ENCODE data around the gene PLCD3.
A peak's percentile ranks its signal among the peaks of the same experiment; 100 is the strongest.

Gene PLCD3

DNA sequence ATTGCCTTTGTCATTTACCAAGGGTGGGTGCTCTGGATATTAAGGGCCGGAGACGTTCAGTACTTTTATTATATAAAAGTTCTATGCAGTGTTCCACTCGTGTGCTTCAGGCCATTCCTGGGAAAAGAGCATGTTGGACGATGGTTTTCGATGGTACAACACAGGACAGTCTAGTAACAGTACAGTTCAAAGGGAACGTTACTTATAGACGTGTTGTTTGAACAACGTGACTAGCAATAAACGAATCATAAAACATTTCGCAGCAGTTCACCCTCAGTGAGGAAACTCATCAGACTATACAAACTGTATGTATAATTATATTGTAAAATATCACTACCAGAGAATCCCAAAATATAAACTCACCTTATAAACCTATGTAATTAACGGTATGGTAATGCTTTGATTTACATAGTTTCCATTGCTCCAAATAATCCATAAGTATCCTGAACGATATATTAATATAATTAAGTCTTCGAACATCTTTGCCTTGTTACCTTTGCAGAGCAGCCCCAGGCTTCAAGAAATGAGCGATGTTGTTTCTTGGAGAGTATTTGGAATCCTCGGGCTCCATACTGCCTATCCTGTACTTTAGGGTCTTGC lies 70.6 kb downstream of the PLCD3 start:
- Histone ChIP-seq H3K4me2 (ENCODE audit: low read depth, low read length) (peak overlapping the region; percentile 74), H3K4me1 (ENCODE audit: low read length) (peaks cover 15% of the 10 kb centered on the region), H3K9me3 (replicated peaks; ENCODE audit: insufficient read depth, low read length) (no peaks in the 10 kb centered on the region), H4K20me1 (ENCODE audit: insufficient read depth, low read length) (0 out of 2 replicates have a peak, but pooled peaks cover 7% of the 10 kb centered on the region), H3K27ac (ENCODE audit: low read length) (peak overlapping the region; percentile 70; the same call in 1 of the 2 replicates), H2AFZ (ENCODE audit: low read length) (0 out of 2 replicates have a peak overlapping the region, but pooled peaks have one; percentile 34), H3K4me3 (ENCODE audit: low read length) (peak overlapping the region; percentile 88), H3K79me2 (ENCODE audit: low read length) (peaks cover 75% of the 10 kb centered on the region), H3K27me3 (replicated peaks; ENCODE audit: insufficient read depth, low read length) (no peaks in the 10 kb centered on the region), H3K36me3 (replicated peaks; ENCODE audit: insufficient read depth, low read length) (no peaks in the 10 kb centered on the region; the same call in 1 of the 2 replicates), H3K9ac (ENCODE audit: low read length) (peak overlapping the region; percentile 95), H3F3A (ENCODE audit: insufficient read depth, low read length) (no peaks in the 10 kb centered on the region), H3K9me2 (replicated peaks; ENCODE audit: insufficient read depth, low read length) (no peaks in the 10 kb centered on the region)
- TF ChIP-seq, protein P1, sequence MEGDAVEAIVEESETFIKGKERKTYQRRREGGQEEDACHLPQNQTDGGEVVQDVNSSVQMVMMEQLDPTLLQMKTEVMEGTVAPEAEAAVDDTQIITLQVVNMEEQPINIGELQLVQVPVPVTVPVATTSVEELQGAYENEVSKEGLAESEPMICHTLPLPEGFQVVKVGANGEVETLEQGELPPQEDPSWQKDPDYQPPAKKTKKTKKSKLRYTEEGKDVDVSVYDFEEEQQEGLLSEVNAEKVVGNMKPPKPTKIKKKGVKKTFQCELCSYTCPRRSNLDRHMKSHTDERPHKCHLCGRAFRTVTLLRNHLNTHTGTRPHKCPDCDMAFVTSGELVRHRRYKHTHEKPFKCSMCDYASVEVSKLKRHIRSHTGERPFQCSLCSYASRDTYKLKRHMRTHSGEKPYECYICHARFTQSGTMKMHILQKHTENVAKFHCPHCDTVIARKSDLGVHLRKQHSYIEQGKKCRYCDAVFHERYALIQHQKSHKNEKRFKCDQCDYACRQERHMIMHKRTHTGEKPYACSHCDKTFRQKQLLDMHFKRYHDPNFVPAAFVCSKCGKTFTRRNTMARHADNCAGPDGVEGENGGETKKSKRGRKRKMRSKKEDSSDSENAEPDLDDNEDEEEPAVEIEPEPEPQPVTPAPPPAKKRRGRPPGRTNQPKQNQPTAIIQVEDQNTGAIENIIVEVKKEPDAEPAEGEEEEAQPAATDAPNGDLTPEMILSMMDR (IDR thresholded peaks at IDR 0.05; ENCODE audit: low read length) = no peak
- no peak for TF ChIP-seq EZH2 (optimal IDR thresholded peaks at IDR 0.05; ENCODE audit: low read depth, low read length)
- TF ChIP-seq EZH2phosphoT487 (IDR thresholded peaks at IDR 0.05; ENCODE audit: low read length) = no peak
- no peak for DNase-seq

DNA sequence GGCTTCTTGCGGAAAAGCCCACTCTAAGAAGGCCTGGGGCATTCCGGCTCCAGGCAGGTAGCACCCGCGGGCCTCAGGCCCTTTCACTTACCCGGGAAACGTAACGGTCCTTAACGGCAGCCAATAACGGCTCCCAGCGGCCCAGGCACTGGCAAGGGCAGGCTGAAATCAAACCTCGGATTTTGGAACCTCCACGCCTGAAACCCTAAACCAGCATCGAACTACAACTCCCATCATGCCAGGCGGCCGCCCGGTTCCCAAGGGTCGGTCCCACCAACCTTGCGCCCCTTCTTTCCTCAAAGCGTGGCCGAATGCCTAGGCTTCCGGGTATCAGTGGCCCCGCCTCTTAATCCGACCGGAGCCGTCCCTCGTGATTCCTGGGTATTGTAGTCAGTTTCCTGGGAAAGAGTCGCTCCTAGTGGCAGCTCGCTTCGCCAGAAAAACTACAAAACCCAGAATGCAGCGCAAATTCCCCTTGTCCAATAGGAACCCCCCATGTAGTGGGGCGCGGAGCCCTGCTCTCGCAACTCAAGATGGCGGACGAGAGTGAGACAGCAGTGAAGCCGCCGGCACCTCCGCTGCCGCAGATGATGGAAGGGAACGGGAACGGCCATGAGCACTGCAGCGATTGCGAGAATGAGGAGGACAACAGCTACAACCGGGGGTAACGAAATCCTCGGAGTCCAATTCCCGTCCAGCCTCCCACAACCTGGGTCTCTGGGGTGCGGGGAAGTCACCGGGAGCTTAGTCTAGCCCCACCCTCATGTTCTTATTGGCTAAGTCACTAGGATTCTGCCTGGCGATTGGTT lies 71.3 kb downstream of the PLCD3 start, which contains the start of gene NMT1:
Gene NMT1 (plus strand): TSS at position 521 of the 809 bp plus-strand sequence. CDS start 13 bp downstream, at position 534.
- Histone ChIP-seq H4K20me1 (ENCODE audit: insufficient read depth, low read length) (0 out of 2 replicates have a peak, but pooled peaks cover 7% of the 10 kb centered on the region), H3K27ac (ENCODE audit: low read length) (peak within 1 kb of the TSS; percentile 70), H3K4me1 (ENCODE audit: low read length) (peaks cover 15% of the 10 kb centered on the region), H3K4me3 (ENCODE audit: low read length) (peak within 1 kb of the TSS; percentile 88), H3K36me3 (replicated peaks; ENCODE audit: insufficient read depth, low read length) (no peaks in the 10 kb centered on the region; the same call in 1 of the 2 replicates), H3K27me3 (replicated peaks; ENCODE audit: insufficient read depth, low read length) (no peaks in the 10 kb centered on the region), H2AFZ (ENCODE audit: low read length) (peak within 1 kb of the TSS; percentile 79), H3K79me2 (ENCODE audit: low read length) (peaks cover 68% of the 10 kb centered on the region), H3F3A (ENCODE audit: insufficient read depth, low read length) (no peaks in the 10 kb centered on the region), H3K9me3 (replicated peaks; ENCODE audit: insufficient read depth, low read length) (no peaks in the 10 kb centered on the region), H3K9me2 (replicated peaks; ENCODE audit: insufficient read depth, low read length) (no peaks in the 10 kb centered on the region), H3K9ac (ENCODE audit: low read length) (peak within 1 kb of the TSS; percentile 95), H3K4me2 (ENCODE audit: low read depth, low read length) (peak within 1 kb of the TSS; percentile 74)
- peak; percentile 99 for DNase-seq
- TF ChIP-seq EZH2 (optimal IDR thresholded peaks at IDR 0.05; ENCODE audit: low read depth, low read length) (no peak), EZH2phosphoT487 (IDR thresholded peaks at IDR 0.05; ENCODE audit: low read length) (no peak)
- TF ChIP-seq, protein P1 (IDR thresholded peaks at IDR 0.05; ENCODE audit: low read length) = no peak

DNA sequence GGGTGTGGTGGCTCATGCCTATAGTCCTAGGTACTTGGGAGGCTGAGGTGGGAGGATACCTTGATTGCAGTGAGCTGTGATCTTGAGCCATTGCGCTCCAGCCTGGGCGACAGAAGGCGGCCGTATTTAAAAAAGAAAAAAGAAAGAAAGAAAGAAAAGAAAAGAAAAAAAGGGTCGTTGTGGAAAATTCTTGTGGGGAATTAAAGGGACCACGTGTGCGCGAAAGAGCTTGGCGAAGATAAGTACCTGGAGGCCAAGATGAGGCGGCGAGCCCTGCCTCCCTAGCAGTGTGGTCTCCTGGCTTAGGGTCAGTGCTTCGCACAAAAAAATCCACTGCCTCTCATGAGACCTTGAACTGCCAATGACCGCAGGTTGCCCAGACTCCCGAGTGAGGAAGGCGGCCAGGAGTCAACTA lies 71.9 kb downstream of the PLCD3 start:
- no peaks in the 10 kb centered on the region for H3K9me2 ChIP-seq (replicated peaks; ENCODE audit: insufficient read depth, low read length)
- no peak for TF ChIP-seq EZH2phosphoT487 (IDR thresholded peaks at IDR 0.05; ENCODE audit: low read length)
- TF ChIP-seq EZH2 (optimal IDR thresholded peaks at IDR 0.05; ENCODE audit: low read depth, low read length) = no peak
- TF ChIP-seq, protein P1 (IDR thresholded peaks at IDR 0.05; ENCODE audit: low read length) = no peak
- H3K4me2 ChIP-seq (ENCODE audit: low read depth, low read length) = peak overlapping the region; percentile 54; the same call in 1 of the 2 replicates
- H3K79me2 ChIP-seq (ENCODE audit: low read length) = peaks cover 65% of the 10 kb centered on the region
- DNase-seq = no peak
- H3K4me1 ChIP-seq (ENCODE audit: low read length) = peaks cover 15% of the 10 kb centered on the region
- H4K20me1 ChIP-seq (ENCODE audit: insufficient read depth, low read length) = 0 out of 2 replicates have a peak, but pooled peaks cover 7% of the 10 kb centered on the region
- no peaks in the 10 kb centered on the region; the same call in 1 of the 2 replicates for H3K36me3 ChIP-seq (replicated peaks; ENCODE audit: insufficient read depth, low read length)
- H3K9ac ChIP-seq (ENCODE audit: low read length) = peak overlapping the region; percentile 95
- no peaks in the 10 kb centered on the region for H3K27me3 ChIP-seq (replicated peaks; ENCODE audit: insufficient read depth, low read length)
- peak overlapping the region; percentile 88 for H3K4me3 ChIP-seq (ENCODE audit: low read length)
- 0 out of 2 replicates have a peak, but pooled peaks cover 2% of the 10 kb centered on the region for H3F3A ChIP-seq (ENCODE audit: insufficient read depth, low read length)
- peak overlapping the region; percentile 79 for H2AFZ ChIP-seq (ENCODE audit: low read length)
- H3K27ac ChIP-seq (ENCODE audit: low read length) = peak overlapping the region; percentile 50
- H3K9me3 ChIP-seq (replicated peaks; ENCODE audit: insufficient read depth, low read length) = no peaks in the 10 kb centered on the region
